PC-9 (cell line): ENCODE data around the gene RPL13. TPM values are rescaled to one million over a fixed set of nuclear protein-coding genes. Genes with fewer than 3 reads are reported as not detected.

Experiments used
- BruUV-seq: library from RNA; stranded (reverse); fragments of 400-500 nt; replicated peaks from 2 replicates; lab custom pipeline; 2021; lab: Mats Ljungman, UMichigan
- CTCF ChIA-PET: fragments of 300-600 bp; sonication (Branson Sonifier 250); formaldehyde crosslinking; loops from one replicate; lab custom pipeline; 2022; ENCODE audit warnings: antibody characterized with exemption; lab: Charles Lee
- POLR2A ChIA-PET: fragments of 300-600 bp; sonication (Branson Sonifier 250); formaldehyde crosslinking; loops from one replicate; lab custom pipeline; 2022; ENCODE audit warnings: antibody characterized with exemption; ENCODE audit not compliant: unreplicated experiment; lab: Charles Lee
- DNase-seq, 2 experiments: peaks; one replicate each; pipeline versions ENCODE4 v3.0.0 to v3.0.0-alpha.2; 2015 to 2022; ENCODE audit warnings: mixed read lengths in 1 of 2
- H2AFZ ChIP-seq: fragments of 200-600 bp; sonication (generic); 2 replicates; pipeline ENCODE4 v1.8.1; 2017; ENCODE audit warnings: antibody characterized with exemption
- H3F3A ChIP-seq: fragments of 200-600 bp; sonication (generic); 2 replicates; pipeline ENCODE4 v1.8.1; 2017; ENCODE audit warnings: antibody characterized with exemption, mild to moderate bottlenecking, low read depth; ENCODE audit not compliant: insufficient read depth
- H3K27ac ChIP-seq: fragments of 200-600 bp; sonication (generic); 2 replicates; pipeline ENCODE4 v1.6.1; 2016; ENCODE audit warnings: mixed run types
- H3K27me3 ChIP-seq: fragments of 200-600 bp; sonication (generic); 2 replicates; pipeline ENCODE4 v1.6.1; 2016; ENCODE audit warnings: low read depth, mixed run types; ENCODE audit not compliant: insufficient read depth
- H3K36me3 ChIP-seq: fragments of 200-600 bp; sonication (generic); 2 replicates; pipeline ENCODE4 v1.6.1; 2016; ENCODE audit warnings: low read depth, mixed run types
- H3K4me1 ChIP-seq: fragments of 200-600 bp; sonication (generic); replicated peaks from 2 replicates; pipeline ENCODE4 v1.6.1; 2016; ENCODE audit warnings: mixed run types; ENCODE audit not compliant: insufficient read depth
- H3K4me2 ChIP-seq: fragments of 200-600 bp; sonication (generic); 2 replicates; pipeline ENCODE4 v1.6.1; 2017; ENCODE audit warnings: mixed run types
- H3K4me3 ChIP-seq: fragments of 200-600 bp; sonication (generic); 2 replicates; pipeline ENCODE4 v1.6.1; 2016; ENCODE audit warnings: mixed run types
- H3K79me2 ChIP-seq: fragments of 200-600 bp; sonication (generic); 2 replicates; pipeline ENCODE4 v1.6.1; 2017; ENCODE audit warnings: low read depth, mixed run types
- H3K9me2 ChIP-seq: fragments of 200-600 bp; sonication (generic); 2 replicates; pipeline ENCODE4 v1.8.1; 2017; ENCODE audit warnings: mild to moderate bottlenecking; ENCODE audit not compliant: insufficient read depth
- H3K9me3 ChIP-seq: fragments of 200-600 bp; sonication (generic); 2 replicates; pipeline ENCODE4 v1.8.1; 2016; ENCODE audit warnings: low read depth; ENCODE audit not compliant: insufficient read depth
- H4K20me1 ChIP-seq: fragments of 200-600 bp; sonication (generic); 2 replicates; pipeline ENCODE4 v1.8.1; 2017; ENCODE audit not compliant: insufficient read depth
- CTCF ChIP-seq: fragments of 200-600 bp; sonication (generic); conservative IDR thresholded peaks from 2 replicates; pipeline ENCODE4 v1.6.1; 2017; ENCODE audit warnings: mixed run types, antibody characterized with exemption, mild to moderate bottlenecking, moderate library complexity
- EZH2 ChIP-seq: fragments of 200-600 bp; sonication (generic); IDR thresholded peaks from 2 replicates; pipeline ENCODE4 v1.8.0; 2017; ENCODE audit warnings: antibody characterized with exemption, low read depth
- intact Hi-C: fragments of 100-400 bp; cut with micrococcal nuclease; formaldehyde crosslinking; loops from one replicate; pipeline ENCODE4 v1.10.0; 2022; ENCODE audit not compliant: unreplicated experiment
- total RNA-seq: library from RNA; stranded (reverse); gene quantifications from 2 replicates; pipeline ENCODE4 v1.2.3, GENCODE V29; 2021

RPL13 gene
- total RNA-seq, 1 experiment from 2014 or later: 2,045 TPM

DNA sequence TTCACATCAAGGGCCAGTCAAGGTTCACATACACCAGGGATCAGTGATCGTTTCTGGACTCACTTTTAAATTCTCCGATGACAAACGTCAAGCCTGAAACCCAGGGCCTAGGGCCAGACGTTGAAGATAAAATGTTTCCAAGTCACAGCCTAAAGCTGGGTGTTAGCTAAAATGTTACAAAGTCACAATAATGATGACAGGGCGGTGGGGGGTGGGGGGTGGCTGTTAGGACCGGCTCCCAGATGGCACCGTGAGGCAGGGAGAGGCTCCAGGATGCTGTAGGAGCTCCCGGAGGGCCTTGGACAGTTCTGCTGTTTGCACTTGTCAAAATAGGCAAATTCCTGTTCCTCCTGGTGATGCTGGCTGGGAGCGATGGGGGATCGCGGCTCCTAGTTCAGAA lies 16.4 kb upstream of the RPL13 start:
- POLR2A ChIA-PET: no interaction called here

DNA sequence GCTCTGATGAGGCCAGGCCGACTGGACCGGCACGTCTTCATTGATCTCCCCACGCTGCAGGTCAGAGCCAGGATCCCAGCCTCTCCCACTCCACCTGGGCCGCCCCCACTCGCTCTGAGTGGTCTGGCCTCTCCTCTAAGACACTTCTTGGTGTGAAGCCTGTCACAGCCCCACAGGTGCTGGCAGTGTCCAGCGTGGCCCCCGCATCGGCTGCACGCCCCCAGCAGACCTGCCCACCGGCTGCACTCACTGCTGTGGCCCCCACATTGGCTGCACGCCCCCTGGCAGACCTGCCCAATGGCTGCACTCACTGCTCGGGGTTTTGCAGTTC lies 15.8 kb upstream of the RPL13 start:
- H2AFZ ChIP-seq: no peak overlapping the region
- TF ChIP-seq CTCF (no peak), EZH2 (no peak)
- H3K4me2 ChIP-seq: no peak overlapping the region
- no peaks in the 10 kb centered on the region for H3K4me1 ChIP-seq
- ChIA-PET CTCF (no interaction called here), POLR2A (no interaction called here)
- no peaks in the 10 kb centered on the region for H3K79me2 ChIP-seq
- no peaks in the 10 kb centered on the region for H3F3A ChIP-seq
- BruUV-seq: no TSS peak
- no peaks in the 10 kb centered on the region for H3K9me2 ChIP-seq
- no peaks in the 10 kb centered on the region for H3K27me3 ChIP-seq
- no peaks in the 10 kb centered on the region for H4K20me1 ChIP-seq
- H3K36me3 ChIP-seq: 0 out of 2 replicates have a peak, but pooled peaks cover 3% of the 10 kb centered on the region
- no peak overlapping the region for H3K27ac ChIP-seq
- intact Hi-C loops: no loop called here
- no peak for DNase-seq
- no peaks in the 10 kb centered on the region for H3K9me3 ChIP-seq
- H3K4me3 ChIP-seq: no peak overlapping the region

More for the DNA sequence above, 16.4 kb upstream of the RPL13 start:
- CTCF ChIA-PET: no interaction called here
- Histone ChIP-seq H3K36me3 (0 out of 2 replicates have a peak, but pooled peaks cover 3% of the 10 kb centered on the region), H3K9me2 (no peaks in the 10 kb centered on the region), H3F3A (no peaks in the 10 kb centered on the region), H3K4me3 (no peak overlapping the region), H4K20me1 (no peaks in the 10 kb centered on the region), H2AFZ (no peak overlapping the region), H3K9me3 (no peaks in the 10 kb centered on the region), H3K79me2 (no peaks in the 10 kb centered on the region), H3K27ac (no peak overlapping the region), H3K4me2 (no peak overlapping the region), H3K27me3 (no peaks in the 10 kb centered on the region), H3K4me1 (no peaks in the 10 kb centered on the region)
- intact Hi-C loops: no loop called here
- TF ChIP-seq EZH2 (no peak), CTCF (no peak)
- BruUV-seq: no TSS peak
- no peak for DNase-seq

GRCh38 chr16:89545044-89545830 lies 15.2 kb upstream of the RPL13 start:
- Histone ChIP-seq H3F3A (no peaks in the 10 kb centered on the region), H3K4me1 (no peaks in the 10 kb centered on the region), H3K4me3 (no peak overlapping the region), H3K9me2 (no peaks in the 10 kb centered on the region), H3K27me3 (no peaks in the 10 kb centered on the region), H3K4me2 (no peak overlapping the region), H2AFZ (no peak overlapping the region), H3K9me3 (no peaks in the 10 kb centered on the region), H3K27ac (no peak overlapping the region), H3K79me2 (no peaks in the 10 kb centered on the region), H4K20me1 (no peaks in the 10 kb centered on the region), H3K36me3 (0 out of 2 replicates have a peak, but pooled peaks cover 3% of the 10 kb centered on the region)
- no TSS peak for BruUV-seq
- CTCF ChIA-PET: no interaction called here
- TF ChIP-seq EZH2 (no peak), CTCF (no peak)
- POLR2A ChIA-PET: no interaction called here
- no peak for DNase-seq
- intact Hi-C loops: no loop called here
